NB4 (cell line): ENCODE results near the gene AMBRA1.
A peak's percentile ranks its signal among the peaks of the same experiment; 100 is the strongest.

Source experiments
- TF ChIP-seq, protein P1 (sequence below): IDR thresholded peaks from one replicate; pipeline ENCODE4 v1.5.1; 2012; ENCODE audit warnings: low read depth, low read length
- TF ChIP-seq, protein P2 (sequence below): IDR thresholded peaks from 2 replicates; pipeline ENCODE4 v1.6.1; 2011; ENCODE audit warnings: low read depth, low read length

DNA sequence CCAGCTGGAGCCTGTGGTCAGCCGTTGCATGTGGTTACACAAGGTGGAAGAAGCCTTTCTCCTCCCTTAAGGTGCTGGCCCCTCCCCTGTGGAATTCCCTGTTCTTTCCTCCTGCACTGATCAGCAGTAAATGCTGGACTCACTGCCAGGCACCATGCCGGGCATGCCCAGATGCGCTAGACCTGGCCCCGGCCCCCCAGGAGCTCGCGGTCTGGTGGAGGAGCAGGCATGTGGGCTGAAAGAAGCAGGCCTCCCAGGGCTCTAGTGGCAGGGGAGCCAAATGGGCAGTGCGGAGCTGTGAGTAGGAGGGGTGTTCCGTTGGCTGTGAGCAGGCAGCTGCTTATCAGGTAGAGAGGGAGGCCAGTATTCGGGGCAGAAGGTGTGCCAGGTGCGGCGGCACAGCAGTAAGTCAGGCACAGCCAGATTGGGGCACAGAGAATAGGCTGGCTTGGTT, 236.3 kb downstream of the AMBRA1 start:
- TF ChIP-seq, protein P1, sequence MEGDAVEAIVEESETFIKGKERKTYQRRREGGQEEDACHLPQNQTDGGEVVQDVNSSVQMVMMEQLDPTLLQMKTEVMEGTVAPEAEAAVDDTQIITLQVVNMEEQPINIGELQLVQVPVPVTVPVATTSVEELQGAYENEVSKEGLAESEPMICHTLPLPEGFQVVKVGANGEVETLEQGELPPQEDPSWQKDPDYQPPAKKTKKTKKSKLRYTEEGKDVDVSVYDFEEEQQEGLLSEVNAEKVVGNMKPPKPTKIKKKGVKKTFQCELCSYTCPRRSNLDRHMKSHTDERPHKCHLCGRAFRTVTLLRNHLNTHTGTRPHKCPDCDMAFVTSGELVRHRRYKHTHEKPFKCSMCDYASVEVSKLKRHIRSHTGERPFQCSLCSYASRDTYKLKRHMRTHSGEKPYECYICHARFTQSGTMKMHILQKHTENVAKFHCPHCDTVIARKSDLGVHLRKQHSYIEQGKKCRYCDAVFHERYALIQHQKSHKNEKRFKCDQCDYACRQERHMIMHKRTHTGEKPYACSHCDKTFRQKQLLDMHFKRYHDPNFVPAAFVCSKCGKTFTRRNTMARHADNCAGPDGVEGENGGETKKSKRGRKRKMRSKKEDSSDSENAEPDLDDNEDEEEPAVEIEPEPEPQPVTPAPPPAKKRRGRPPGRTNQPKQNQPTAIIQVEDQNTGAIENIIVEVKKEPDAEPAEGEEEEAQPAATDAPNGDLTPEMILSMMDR = no peak
- TF ChIP-seq, protein P2, sequence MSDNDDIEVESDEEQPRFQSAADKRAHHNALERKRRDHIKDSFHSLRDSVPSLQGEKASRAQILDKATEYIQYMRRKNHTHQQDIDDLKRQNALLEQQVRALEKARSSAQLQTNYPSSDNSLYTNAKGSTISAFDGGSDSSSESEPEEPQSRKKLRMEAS = peak; percentile 24; the same call in 1 of the 2 replicates
